ENCODE data around the gene SIGMAR1.

SIGMAR1 gene

GRCh38 chr9:34637356-34638137 lies at the start of gene SIGMAR1:
SIGMAR1 (minus strand) TSS chr9:34637787; CDS start chr9:34637697, 90 bp downstream.
- DNase-seq (ENCODE audit: low read depth in 1 of 2, low spot score in 1 of 2) = peak; percentile 89 to 91

- DNase-seq (ENCODE audit: low read depth in 1 of 2, low spot score in 1 of 2) = no peak
Measured at GRCh38 chr9:34686732-34687131, 49.1 kb upstream of the SIGMAR1 start.

- no peak for DNase-seq (ENCODE audit: low read depth in 1 of 2, low spot score in 1 of 2)
Measured at GRCh38 chr9:34686231-34686630, 48.6 kb upstream of the SIGMAR1 start.

GRCh38 chr9:34685591-34685990 lies 48.0 kb upstream of the SIGMAR1 start:
- DNase-seq (ENCODE audit: low read depth in 1 of 2, low spot score in 1 of 2) = no peak

- no peak for DNase-seq (ENCODE audit: low read depth in 1 of 2, low spot score in 1 of 2)
Measured at GRCh38 chr9:34684816-34685215, 47.2 kb upstream of the SIGMAR1 start.

- peak in 1 of 2 donors; percentile 24 for DNase-seq (ENCODE audit: low read depth in 1 of 2, low spot score in 1 of 2)
Measured at GRCh38 chr9:34684145-34684544, 46.6 kb upstream of the SIGMAR1 start.

- no peak for DNase-seq (ENCODE audit: low read depth in 1 of 2, low spot score in 1 of 2)
Measured at GRCh38 chr9:34675869-34676268, 38.3 kb upstream of the SIGMAR1 start.

- peak; percentile 16 to 47 for DNase-seq (ENCODE audit: low read depth in 1 of 2, low spot score in 1 of 2)
Measured at GRCh38 chr9:34675048-34675714, 37.6 kb upstream of the SIGMAR1 start.

- no peak for DNase-seq (ENCODE audit: low read depth in 1 of 2, low spot score in 1 of 2)
Measured at GRCh38 chr9:34674440-34674839, 36.9 kb upstream of the SIGMAR1 start.

GRCh38 chr9:34671307-34671706 lies 33.7 kb upstream of the SIGMAR1 start:
- no peak for DNase-seq (ENCODE audit: low read depth in 1 of 2, low spot score in 1 of 2)

- DNase-seq (ENCODE audit: low read depth in 1 of 2, low spot score in 1 of 2) = no peak
Measured at GRCh38 chr9:34669809-34670562, 32.4 kb upstream of the SIGMAR1 start.

- DNase-seq (ENCODE audit: low read depth in 1 of 2, low spot score in 1 of 2) = peak; percentile 60 to 78
Measured at GRCh38 chr9:34665381-34666250, 28.0 kb upstream of the SIGMAR1 start.

GRCh38 chr9:34665067-34665380 lies 27.4 kb upstream of the SIGMAR1 start:
- no peak for DNase-seq (ENCODE audit: low read depth in 1 of 2, low spot score in 1 of 2)

- DNase-seq (ENCODE audit: low read depth in 1 of 2, low spot score in 1 of 2) = peak; percentile 12 to 54
Measured at GRCh38 chr9:34664281-34665066, 26.9 kb upstream of the SIGMAR1 start.

- no peak for DNase-seq (ENCODE audit: low read depth in 1 of 2, low spot score in 1 of 2)
Measured at GRCh38 chr9:34663303-34663605, 25.7 kb upstream of the SIGMAR1 start.

GRCh38 chr9:34662526-34663302 lies 25.1 kb upstream of the SIGMAR1 start, which contains the start of gene CCL27:
CCL27 (minus strand) TSS chr9:34662657; CDS start chr9:34662633, 24 bp downstream.
- no peak for DNase-seq (ENCODE audit: low read depth in 1 of 2, low spot score in 1 of 2)

GRCh38 chr9:34659592-34660253 lies 22.1 kb upstream of the SIGMAR1 start:
- DNase-seq (ENCODE audit: low read depth in 1 of 2, low spot score in 1 of 2) = no peak

GRCh38 chr9:34658461-34658860 lies 20.9 kb upstream of the SIGMAR1 start:
- DNase-seq (ENCODE audit: low read depth in 1 of 2, low spot score in 1 of 2) = no peak

- DNase-seq (ENCODE audit: low read depth in 1 of 2, low spot score in 1 of 2) = no peak
Measured at GRCh38 chr9:34656992-34657391, 19.4 kb upstream of the SIGMAR1 start.
